H1 (cell line): ENCODE measurements around the gene NAV2. TPM values are rescaled to one million over a fixed set of nuclear protein-coding genes. Genes with fewer than 3 reads are reported as not detected.

Experiments used
- CTCF ChIA-PET: fragments of 300-600 bp; sonication (Branson Sonifier 250); formaldehyde crosslinking; loops from one replicate; lab custom pipeline; 2021; ENCODE audit not compliant: partially characterized antibody; lab: Charles Lee
- POLR2A ChIA-PET: fragments of 300-600 bp; sonication (Branson Sonifier 250); formaldehyde crosslinking; loops from one replicate; lab custom pipeline; 2021; ENCODE audit warnings: inconsistent platforms; ENCODE audit not compliant: partially characterized antibody; lab: Charles Lee
- DNase-seq, 2 experiments: peaks; one replicate each; pipeline versions ENCODE4 v3.0.0 to v3.0.0-alpha.2; 2010 to 2022; ENCODE audit warnings: low spot score in 2 of 2, low read depth in 1 of 2, mixed read lengths in 1 of 2
- FAIRE-seq: peaks from 2 replicates; lab custom pipeline; 2011; peaks lifted over from hg19 to GRCh38; lab: Jason Lieb, UNC
- H2AFZ ChIP-seq: 2 replicates; pipeline ENCODE4 v1.8.1; 2012; ENCODE audit warnings: low read length, inconsistent platforms
- H2AK5ac ChIP-seq: 2 replicates; pipeline ENCODE4 v1.6.1; 2013; ENCODE audit warnings: low read depth, low read length
- H2BK120ac ChIP-seq: replicated peaks from 2 replicates; pipeline ENCODE3; 2013; ENCODE audit warnings: low read depth, low read length, inconsistent platforms
- H2BK12ac ChIP-seq: 2 replicates; pipeline ENCODE4 v1.6.1; 2013; ENCODE audit warnings: low read depth, low read length
- H2BK15ac ChIP-seq: 2 replicates; pipeline ENCODE4 v1.6.1; 2013; ENCODE audit warnings: low read length
- H2BK20ac ChIP-seq: 2 replicates; pipeline ENCODE4 v1.6.1; 2013; ENCODE audit warnings: low read length
- H2BK5ac ChIP-seq: 2 replicates; pipeline ENCODE4 v1.6.1; 2013; ENCODE audit warnings: low read depth, low read length
- H3K14ac ChIP-seq: 2 replicates; pipeline ENCODE4 v1.6.1; 2013; ENCODE audit warnings: inconsistent platforms; ENCODE audit not compliant: insufficient read length
- H3K18ac ChIP-seq: 2 replicates; pipeline ENCODE4 v1.6.1; 2013; ENCODE audit warnings: low read length; ENCODE audit errors: extremely low read depth
- H3K23ac ChIP-seq: 2 replicates; pipeline ENCODE4 v1.6.1; 2013; ENCODE audit warnings: inconsistent platforms; ENCODE audit not compliant: insufficient read length
- H3K23me2 ChIP-seq: 2 replicates; pipeline ENCODE4 v1.6.1; 2013; ENCODE audit warnings: low read depth, low read length
- H3K27ac ChIP-seq: 2 replicates; pipeline ENCODE4 v1.6.1; 2011; ENCODE audit warnings: low read depth, low read length, inconsistent platforms
- H3K27me3 ChIP-seq, 4 experiments: replicated peaks in 1 of 4; 1 replicate in 1 of 4; 2 replicates in 3 of 4; pipeline versions ENCODE4 v1.6.1 to v1.8.1; 2011 to 2013; ENCODE audit warnings: low read length in 3 of 4, mild to moderate bottlenecking in 3 of 4, inconsistent platforms in 2 of 4, mixed read lengths in 2 of 4, moderate library complexity in 1 of 4; ENCODE audit not compliant: control insufficient read depth in 3 of 4, insufficient read depth in 3 of 4; ENCODE audit errors: extremely low read depth in 1 of 4
- H3K36me3 ChIP-seq, 4 experiments: 2 replicates each; pipeline versions ENCODE4 v1.6.1 to v1.8.1; 2011 to 2013; ENCODE audit warnings: mild to moderate bottlenecking in 4 of 4, low read length in 3 of 4, moderate library complexity in 2 of 4, control low read depth in 1 of 4, inconsistent platforms in 1 of 4; ENCODE audit not compliant: insufficient read depth in 4 of 4, control insufficient read depth in 2 of 4
- H3K4ac ChIP-seq: replicated peaks from 2 replicates; pipeline ENCODE3; 2013; ENCODE audit warnings: low read length, low read depth, mixed read lengths, inconsistent platforms; ENCODE audit not compliant: insufficient read length
- H3K4me1 ChIP-seq, 4 experiments: replicated peaks in 1 of 4; 1 replicate in 1 of 4; 2 replicates in 3 of 4; pipeline versions ENCODE4 v1.6.1 to v1.8.1; 2011 to 2013; ENCODE audit warnings: low read length in 3 of 4, inconsistent platforms in 2 of 4, mixed read lengths in 1 of 4; ENCODE audit not compliant: insufficient read depth in 4 of 4, control insufficient read depth in 3 of 4
- H3K4me2 ChIP-seq, 2 experiments: 2 replicates each; pipeline versions ENCODE4 v1.6.1 to v1.8.1; 2011 to 2013; ENCODE audit warnings: low read depth in 2 of 2, low read length in 2 of 2, control low read depth in 1 of 2, inconsistent platforms in 1 of 2, mild to moderate bottlenecking in 1 of 2; ENCODE audit not compliant: insufficient read depth in 1 of 2
- H3K4me3 ChIP-seq, 4 experiments: fragments of 200-600, 300-600 bp in 1 of 4; sonication (generic), shearing (Covaris generic), sonication (Bioruptor Twin) in 1 of 4; 2 replicates each; pipeline versions ENCODE4 v1.5.1 to v1.8.1; 2011 to 2016; ENCODE audit warnings: low read length in 4 of 4, low read depth in 3 of 4, control low read depth in 2 of 4, inconsistent platforms in 2 of 4, mild to moderate bottlenecking in 2 of 4, mixed read lengths in 1 of 4, moderate library complexity in 1 of 4; ENCODE audit not compliant: insufficient read depth in 2 of 4; ENCODE audit errors: extremely low read depth in 1 of 4
- H3K56ac ChIP-seq: replicated peaks from 2 replicates; pipeline ENCODE3; 2013; ENCODE audit warnings: low read depth, mild to moderate bottlenecking, mixed read lengths, low read length, inconsistent platforms; ENCODE audit not compliant: insufficient read length
- H3K79me1 ChIP-seq: 2 replicates; pipeline ENCODE4 v1.6.1; 2013; ENCODE audit warnings: low read depth, low read length, control low read depth
- H3K79me2 ChIP-seq, 2 experiments: 2 replicates each; pipeline versions ENCODE4 v1.6.1 to v1.8.1; 2012 to 2013; ENCODE audit warnings: low read length in 2 of 2, mild to moderate bottlenecking in 2 of 2, inconsistent platforms in 1 of 2; ENCODE audit not compliant: insufficient read depth in 2 of 2, control insufficient read depth in 1 of 2
- H3K9ac ChIP-seq, 4 experiments: replicated peaks in 1 of 4; 1 replicate in 1 of 4; 2 replicates in 3 of 4; pipeline versions ENCODE4 v1.6.1 to v1.8.1; 2011 to 2013; ENCODE audit warnings: low read depth in 3 of 4, low read length in 3 of 4, control low read depth in 2 of 4, mild to moderate bottlenecking in 2 of 4, moderate library complexity in 2 of 4, inconsistent platforms in 1 of 4; ENCODE audit errors: extremely low read depth in 1 of 4
- H3K9me3 ChIP-seq, 2 experiments: 2 replicates each; pipeline versions ENCODE4 v1.6.1 to v1.8.1; 2012 to 2013; ENCODE audit warnings: mild to moderate bottlenecking in 2 of 2, moderate library complexity in 2 of 2, control low read depth in 1 of 2, inconsistent platforms in 1 of 2, low read depth in 1 of 2, low read length in 1 of 2, mixed read lengths in 1 of 2; ENCODE audit not compliant: insufficient read depth in 2 of 2
- H4K20me1 ChIP-seq, 2 experiments: replicated peaks in 1 of 2; 2 replicates each; pipeline versions ENCODE3 to v1.8.1; 2011 to 2013; ENCODE audit warnings: inconsistent platforms in 2 of 2, low read length in 2 of 2, mild to moderate bottlenecking in 1 of 2; ENCODE audit not compliant: insufficient read depth in 2 of 2, control insufficient read depth in 1 of 2
- H4K5ac ChIP-seq: 2 replicates; pipeline ENCODE4 v1.6.1; 2013; ENCODE audit warnings: low read length, low read depth, mixed read lengths, inconsistent platforms; ENCODE audit not compliant: insufficient read length
- H4K8ac ChIP-seq: 2 replicates; pipeline ENCODE4 v1.8.0; 2013; ENCODE audit warnings: mild to moderate bottlenecking, moderate library complexity, low read length, inconsistent platforms; ENCODE audit not compliant: insufficient read depth; ENCODE audit errors: extremely low read depth
- H4K91ac ChIP-seq: replicated peaks from 2 replicates; pipeline ENCODE3; 2013; ENCODE audit warnings: low read length, mixed read lengths, inconsistent platforms; ENCODE audit not compliant: insufficient read length
- CHD2 ChIP-seq: IDR thresholded peaks from 2 replicates; pipeline ENCODE4 v1.6.1; 2012; ENCODE audit warnings: low read length, improper control_type of control experiment
- EGR1 ChIP-seq: IDR thresholded peaks from 2 replicates; pipeline ENCODE4 v1.6.1; 2011; ENCODE audit warnings: low read depth, low read length, borderline replicate concordance
- EZH2 ChIP-seq: fragments of 200-600 bp; sonication (generic); IDR thresholded peaks from 2 replicates; pipeline ENCODE4 v1.7.1; 2012; ENCODE audit warnings: low read depth, mild to moderate bottlenecking, moderate library complexity, low read length, inconsistent platforms; ENCODE audit not compliant: severe bottlenecking
- GTF2F1 ChIP-seq: IDR thresholded peaks from 2 replicates; pipeline ENCODE4 v1.6.1; 2012; ENCODE audit warnings: low read depth, low read length, improper control_type of control experiment, borderline replicate concordance
- HDAC6 ChIP-seq: IDR thresholded peaks from one replicate; pipeline ENCODE4 v1.7.1; 2012; ENCODE audit warnings: low read depth, mild to moderate bottlenecking, inconsistent platforms, low read length, moderate library complexity
- KDM5A ChIP-seq: fragments of 200-600 bp; IDR thresholded peaks from 2 replicates; pipeline ENCODE4 v1.7.1; 2012; ENCODE audit warnings: mild to moderate bottlenecking, low read length, inconsistent platforms, mixed read lengths
- NRF1 ChIP-seq: IDR thresholded peaks from 2 replicates; pipeline ENCODE4 v1.6.1; 2011; ENCODE audit warnings: mild to moderate bottlenecking, low read depth, low read length, improper control_type of control experiment
- RBBP5 ChIP-seq: IDR thresholded peaks from 2 replicates; pipeline ENCODE4 v1.7.1; 2012; ENCODE audit warnings: low read depth, mild to moderate bottlenecking, inconsistent platforms, low read length, moderate library complexity, borderline replicate concordance
- RNF2 ChIP-seq: fragments of 200-900, 300-1000 bp; sonication (generic); IDR thresholded peaks from 2 replicates; pipeline ENCODE4 v1.7.1; 2016; ENCODE audit warnings: borderline replicate concordance, low read depth, mild to moderate bottlenecking, antibody characterized with exemption, low read length; ENCODE audit not compliant: poor library complexity, severe bottlenecking; ENCODE audit errors: missing control alignments
- SP1 ChIP-seq: IDR thresholded peaks from 2 replicates; pipeline ENCODE4 v1.6.1; 2011; ENCODE audit warnings: low read depth, low read length
- SP4 ChIP-seq: IDR thresholded peaks from 2 replicates; pipeline ENCODE4 v1.6.1; 2012; ENCODE audit warnings: low read length, inconsistent platforms
- SRF ChIP-seq: IDR thresholded peaks from 2 replicates; pipeline ENCODE4 v1.6.1; 2011; ENCODE audit warnings: mild to moderate bottlenecking, low read depth, low read length, moderate library complexity
- TEAD4 ChIP-seq: IDR thresholded peaks from 2 replicates; pipeline ENCODE4 v1.6.1; 2012; ENCODE audit warnings: low read depth, low read length, inconsistent platforms, mixed read lengths
- WGBS, 2 experiments: shearing (Covaris generic) in 1 of 2; methylation state at CpG; one replicate each; pipeline versions ENCODE4 v1.1.6 to v1.1.7; 2013 to 2015; ENCODE audit warnings: low lambda C conversion rate in 2 of 2, mixed read lengths in 2 of 2, inconsistent platforms in 1 of 2, low coverage in 1 of 2, missing lambda C conversion rate in 1 of 2; ENCODE audit not compliant: insufficient replicate concordance in 2 of 2, insufficient coverage in 1 of 2, insufficient read length in 1 of 2; ENCODE audit errors: extremely low coverage in 1 of 2, missing lambda C conversion rate in 1 of 2; 5-methylcytosine and 5-hydroxymethylcytosine counted together
- polyA plus RNA-seq, 7 experiments: library from polyadenylated mRNA; depleted of rRNA in 3 of 7; stranded (reverse) in 5 of 7; unstranded in 2 of 7; fragments of >200 nt in 5 of 7; fragments of 200-250 nt in 2 of 7; gene quantifications; 1 replicate in 5 of 7; 2 replicates in 1 of 7; 4 replicates in 1 of 7; pipeline versions ENCODE4 v1.2.1 to v1.2.3, GENCODE V29; 2011 to 2013; ENCODE audit warnings: missing spikeins in 2 of 7, mixed read lengths in 2 of 7
- total RNA-seq: library from RNA; stranded (reverse); fragmentation: NEBNext Ultra II Directional; extraction: Animal tissue kit (Norgen Biotek cat#: 25700); gene quantifications from 2 replicates; pipeline ENCODE4 v1.2.1, GENCODE V29; 2021
- TF ChIP-seq, protein P1 (sequence below): IDR thresholded peaks from 2 replicates; pipeline ENCODE4 v1.6.1; 2012; ENCODE audit warnings: inconsistent platforms

Gene NAV2
- total and polyA plus RNA-seq, 2 of the 8 experiments (the other 6 are each of a cell fraction or from before 2014, with no cell fraction given) = 35.6 to 73.6 TPM

DNA sequence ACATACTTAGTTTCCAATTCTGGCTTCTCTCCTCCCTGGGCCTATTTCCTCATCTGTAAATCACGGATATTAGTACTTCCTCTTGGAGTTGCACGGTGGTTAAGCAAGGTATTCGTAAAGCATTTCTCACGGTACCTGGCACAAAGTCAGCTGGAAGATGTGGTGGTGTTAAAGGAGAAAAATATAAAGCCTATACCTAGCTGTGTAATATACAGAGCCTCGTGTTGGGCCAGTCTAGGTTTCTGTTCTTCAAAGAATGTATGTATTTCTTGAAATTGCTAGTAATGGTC is 400.5 kb downstream of the NAV2 start:
- no peak overlapping the region for H3K9ac ChIP-seq
- CTCF ChIA-PET = interaction anchor here (1.0 to 5.4 kb wide), 7 partner anchors 14 to 549 kb away, joined by 3 to 24 read pairs (median 4); no protein-coding TSS in a partner anchor
- H2BK12ac ChIP-seq = no peak overlapping the region
- no peak overlapping the region for H4K5ac ChIP-seq
- peaks cover 2 to 5% of the 10 kb centered on the region in 2 experiments for H4K20me1 ChIP-seq
- peaks cover 22 to 59% (median 53%) of the 10 kb centered on the region in 4 experiments for H3K36me3 ChIP-seq
- no peak overlapping the region for H2BK120ac ChIP-seq
- WGBS, 2 experiments = 95% methylated on average over 5 of the region's 5 CpGs; no CpG with 5 or more reads in 1 of the 2 experiments
- H3K9me3 ChIP-seq = no peaks in the 10 kb centered on the region
- POLR2A ChIA-PET = no interaction called here
- H3K23me2 ChIP-seq = no peaks in the 10 kb centered on the region
- FAIRE-seq (no peak), DNase-seq (no peak)
- no peak overlapping the region for H3K18ac ChIP-seq
- H3K56ac ChIP-seq = no peak overlapping the region
- H2BK20ac ChIP-seq = no peak overlapping the region
- H4K8ac ChIP-seq = no peak overlapping the region
- no peaks in the 10 kb centered on the region for H3K27me3 ChIP-seq
- H3K79me1 ChIP-seq = no peaks in the 10 kb centered on the region; the same call in 1 of the 2 replicates
- no peak overlapping the region for H3K4ac ChIP-seq
- H3K4me2 ChIP-seq = no peak overlapping the region
- no peak overlapping the region for H2BK15ac ChIP-seq
- no peak overlapping the region for H2AK5ac ChIP-seq
- no peak overlapping the region for H4K91ac ChIP-seq
- no peak overlapping the region for H3K27ac ChIP-seq
- H3K23ac ChIP-seq = no peak overlapping the region
- no peaks in the 10 kb centered on the region for H3K79me2 ChIP-seq
- no peak overlapping the region for H3K4me3 ChIP-seq
- no peak overlapping the region for H2AFZ ChIP-seq
- H3K4me1 ChIP-seq = no peaks in the 10 kb centered on the region
- no peak overlapping the region for H2BK5ac ChIP-seq
- H3K14ac ChIP-seq = no peak overlapping the region
- TF ChIP-seq EGR1 = no peak
- TF ChIP-seq RNF2 = no peak
- TF ChIP-seq RBBP5 = no peak
- no peak for TF ChIP-seq HDAC6
- TF ChIP-seq, protein P1, sequence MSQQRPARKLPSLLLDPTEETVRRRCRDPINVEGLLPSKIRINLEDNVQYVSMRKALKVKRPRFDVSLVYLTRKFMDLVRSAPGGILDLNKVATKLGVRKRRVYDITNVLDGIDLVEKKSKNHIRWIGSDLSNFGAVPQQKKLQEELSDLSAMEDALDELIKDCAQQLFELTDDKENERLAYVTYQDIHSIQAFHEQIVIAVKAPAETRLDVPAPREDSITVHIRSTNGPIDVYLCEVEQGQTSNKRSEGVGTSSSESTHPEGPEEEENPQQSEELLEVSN = no peak
- no peak for TF ChIP-seq NRF1
- no peak for TF ChIP-seq KDM5A
- TF ChIP-seq GTF2F1 = no peak
- no peak for TF ChIP-seq CHD2
- TF ChIP-seq EZH2 = no peak
- TF ChIP-seq SP1 = no peak
- no peak for TF ChIP-seq TEAD4
- TF ChIP-seq SP4 = no peak
- no peak for TF ChIP-seq SRF
